ENCODE measurements around the gene KRT7.

Gene KRT7

DNA sequence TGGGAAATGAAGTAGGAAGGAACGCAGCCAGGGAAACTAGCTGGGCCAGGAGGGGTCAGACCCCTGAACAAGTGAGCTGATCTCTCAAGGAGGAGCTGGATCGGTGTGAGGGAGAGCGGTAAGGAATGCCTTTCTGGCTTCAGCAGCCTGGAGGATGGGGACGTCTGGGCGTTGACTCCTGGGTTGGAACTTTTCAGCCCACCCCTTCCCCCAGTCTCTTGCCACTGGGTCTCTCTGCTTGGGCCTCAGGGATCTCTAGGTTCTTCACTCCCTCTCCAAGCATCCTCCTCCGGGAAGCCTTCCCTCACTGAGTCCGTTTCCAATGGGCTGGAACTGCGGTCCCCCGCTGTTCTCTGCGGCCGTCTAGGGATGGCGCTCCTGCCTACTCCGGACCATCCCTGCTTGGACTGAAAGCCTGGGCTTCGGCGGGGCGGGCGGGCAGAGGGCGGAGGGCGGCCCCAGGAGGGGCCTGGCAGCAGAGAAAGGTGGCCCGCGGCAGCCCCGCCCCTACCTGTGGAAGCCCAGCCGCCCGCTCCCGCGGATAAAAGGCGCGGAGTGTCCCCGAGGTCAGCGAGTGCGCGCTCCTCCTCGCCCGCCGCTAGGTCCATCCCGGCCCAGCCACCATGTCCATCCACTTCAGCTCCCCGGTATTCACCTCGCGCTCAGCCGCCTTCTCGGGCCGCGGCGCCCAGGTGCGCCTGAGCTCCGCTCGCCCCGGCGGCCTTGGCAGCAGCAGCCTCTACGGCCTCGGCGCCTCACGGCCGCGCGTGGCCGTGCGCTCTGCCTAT is at the start of gene KRT7:
KRT7 (plus strand) TSS at position 570 of the 788 bp plus-strand sequence; CDS start at position 624, 54 bp downstream.
- DNase-seq (ENCODE audit: low read depth in 4 of 4, low spot score in 1 of 4) = no peak

- no peak for DNase-seq (ENCODE audit: low read depth in 4 of 4, low spot score in 1 of 4)
Measured at GRCh38 chr12:52183544-52183910, 49.5 kb upstream of the KRT7 start.

DNA sequence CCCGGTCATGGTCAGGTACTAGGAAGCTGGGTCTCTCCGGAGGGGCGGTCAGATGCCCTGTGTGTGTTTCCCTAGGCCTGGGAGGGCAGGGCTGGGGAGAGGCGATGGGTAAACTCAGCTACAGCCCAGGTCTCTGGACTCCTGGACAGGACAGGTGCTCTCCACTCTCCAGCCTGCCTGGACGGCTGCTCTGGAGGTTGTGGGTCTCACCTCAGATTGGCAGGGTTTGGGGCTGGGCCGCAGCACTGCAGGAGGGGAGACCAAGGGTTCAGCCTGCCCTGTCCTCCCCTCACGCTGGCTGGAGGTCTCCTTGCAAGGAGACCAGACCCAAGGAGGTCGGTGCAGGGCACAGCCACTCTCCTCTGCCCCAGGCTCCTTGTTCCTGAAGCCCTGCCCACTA is 49.1 kb upstream of the KRT7 start:
- DNase-seq (ENCODE audit: low read depth in 4 of 4, low spot score in 1 of 4) = no peak

GRCh38 chr12:52184813-52185212 is 48.2 kb upstream of the KRT7 start:
- no peak for DNase-seq (ENCODE audit: low read depth in 4 of 4, low spot score in 1 of 4)

DNA sequence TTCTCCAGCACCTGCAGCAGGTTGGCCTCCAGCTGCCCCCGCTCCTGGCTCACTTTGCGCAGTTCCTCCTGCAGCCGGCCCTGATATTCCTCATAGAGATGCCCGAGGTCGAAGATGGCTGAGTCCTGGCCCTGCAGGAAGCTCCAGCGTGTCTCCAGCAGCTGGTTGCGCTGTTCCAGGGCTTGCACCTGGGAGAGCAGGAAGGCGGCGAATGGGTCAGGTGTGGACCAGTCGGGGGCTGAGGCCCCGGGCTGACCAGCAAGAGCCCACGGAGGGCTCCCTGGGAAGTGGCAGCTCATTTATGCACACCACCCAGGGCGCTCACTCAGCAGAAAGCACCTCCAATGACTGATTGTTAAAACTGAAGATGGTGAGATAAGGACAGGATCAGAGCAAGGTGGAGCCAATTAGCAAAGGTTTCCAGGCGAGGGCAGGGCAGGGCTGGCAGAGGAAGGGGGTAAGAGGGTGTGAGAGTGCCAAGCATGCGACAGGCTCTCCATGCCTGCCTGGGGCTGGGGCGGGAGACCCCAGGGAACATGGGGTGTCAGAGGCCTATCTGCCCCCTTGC is 47.6 kb upstream of the KRT7 start:
- no peak for DNase-seq (ENCODE audit: low read depth in 4 of 4, low spot score in 1 of 4)

GRCh38 chr12:52186118-52186840 is 46.8 kb upstream of the KRT7 start:
- DNase-seq (ENCODE audit: low read depth in 4 of 4, low spot score in 1 of 4) = no peak

GRCh38 chr12:52187206-52187605 is 45.8 kb upstream of the KRT7 start:
- DNase-seq (ENCODE audit: low read depth in 4 of 4, low spot score in 1 of 4) = no peak

DNA sequence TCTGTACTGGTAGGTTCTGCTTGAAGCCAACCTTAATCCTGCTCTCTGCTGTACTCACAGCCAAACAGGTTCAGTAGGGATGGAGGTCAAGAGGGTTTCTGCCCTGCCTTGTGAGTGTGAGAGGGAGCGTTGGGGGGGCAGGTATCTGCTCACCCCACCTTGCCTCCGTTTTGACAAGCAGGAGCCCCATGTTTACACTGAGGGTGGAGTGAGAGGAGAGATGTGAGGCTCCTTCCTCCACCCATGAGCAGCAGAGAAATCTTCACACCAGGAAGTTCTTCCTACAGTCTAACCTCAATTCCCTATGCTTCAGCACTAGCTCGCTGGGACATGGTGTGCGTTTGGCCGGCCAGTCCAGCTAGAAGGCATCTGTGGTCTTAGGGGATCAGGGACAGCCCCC is 45.4 kb upstream of the KRT7 start:
- no peak for DNase-seq (ENCODE audit: low read depth in 4 of 4, low spot score in 1 of 4)

- no peak for DNase-seq (ENCODE audit: low read depth in 4 of 4, low spot score in 1 of 4)
Measured at GRCh38 chr12:52188658-52189057, 44.4 kb upstream of the KRT7 start.

- DNase-seq (ENCODE audit: low read depth in 4 of 4, low spot score in 1 of 4) = no peak
Measured at GRCh38 chr12:52189376-52190174, 43.5 kb upstream of the KRT7 start.

DNA sequence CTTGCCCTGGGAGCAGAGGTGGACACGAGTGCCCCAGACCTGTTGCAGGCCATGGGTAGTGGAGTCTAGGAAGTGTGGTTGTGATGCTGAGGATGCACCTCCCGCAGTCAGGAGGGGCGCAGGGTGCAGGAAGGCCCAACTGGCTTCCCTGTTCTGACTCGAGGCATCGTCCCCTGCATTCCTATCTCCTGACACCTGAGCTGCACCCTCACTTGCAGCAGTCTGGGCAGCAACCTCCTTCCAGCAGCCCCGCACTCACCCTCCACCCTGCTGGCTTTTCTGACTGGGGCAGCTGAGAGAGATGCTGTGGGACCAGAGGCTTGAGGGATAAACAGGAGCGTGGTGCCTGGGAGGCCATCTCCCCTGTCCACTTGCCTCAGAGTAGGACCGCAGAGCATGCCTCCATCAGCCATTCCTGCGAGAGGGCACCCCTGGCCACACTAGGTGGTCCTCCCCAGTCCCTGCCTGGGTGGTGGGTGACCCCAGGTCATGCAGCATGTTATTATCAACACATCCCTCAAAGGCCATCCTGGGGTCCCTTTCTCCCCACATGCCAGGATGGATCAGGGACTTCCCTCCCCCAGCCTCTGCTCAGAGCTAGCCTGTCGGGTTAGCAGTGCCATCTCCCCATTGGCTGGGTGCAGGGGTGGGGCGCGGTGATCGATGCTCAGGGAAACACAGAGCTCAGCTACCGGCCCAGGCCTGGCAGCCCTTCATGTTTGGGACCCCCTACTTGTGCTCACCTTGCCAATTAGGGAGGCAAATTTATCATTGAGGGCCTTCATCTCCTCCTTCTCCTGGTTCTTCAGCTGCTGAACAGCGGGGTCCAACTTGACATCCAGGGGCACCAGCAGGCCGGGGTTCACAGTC is 41.9 kb upstream of the KRT7 start:
- no peak for DNase-seq (ENCODE audit: low read depth in 4 of 4, low spot score in 1 of 4)

DNA sequence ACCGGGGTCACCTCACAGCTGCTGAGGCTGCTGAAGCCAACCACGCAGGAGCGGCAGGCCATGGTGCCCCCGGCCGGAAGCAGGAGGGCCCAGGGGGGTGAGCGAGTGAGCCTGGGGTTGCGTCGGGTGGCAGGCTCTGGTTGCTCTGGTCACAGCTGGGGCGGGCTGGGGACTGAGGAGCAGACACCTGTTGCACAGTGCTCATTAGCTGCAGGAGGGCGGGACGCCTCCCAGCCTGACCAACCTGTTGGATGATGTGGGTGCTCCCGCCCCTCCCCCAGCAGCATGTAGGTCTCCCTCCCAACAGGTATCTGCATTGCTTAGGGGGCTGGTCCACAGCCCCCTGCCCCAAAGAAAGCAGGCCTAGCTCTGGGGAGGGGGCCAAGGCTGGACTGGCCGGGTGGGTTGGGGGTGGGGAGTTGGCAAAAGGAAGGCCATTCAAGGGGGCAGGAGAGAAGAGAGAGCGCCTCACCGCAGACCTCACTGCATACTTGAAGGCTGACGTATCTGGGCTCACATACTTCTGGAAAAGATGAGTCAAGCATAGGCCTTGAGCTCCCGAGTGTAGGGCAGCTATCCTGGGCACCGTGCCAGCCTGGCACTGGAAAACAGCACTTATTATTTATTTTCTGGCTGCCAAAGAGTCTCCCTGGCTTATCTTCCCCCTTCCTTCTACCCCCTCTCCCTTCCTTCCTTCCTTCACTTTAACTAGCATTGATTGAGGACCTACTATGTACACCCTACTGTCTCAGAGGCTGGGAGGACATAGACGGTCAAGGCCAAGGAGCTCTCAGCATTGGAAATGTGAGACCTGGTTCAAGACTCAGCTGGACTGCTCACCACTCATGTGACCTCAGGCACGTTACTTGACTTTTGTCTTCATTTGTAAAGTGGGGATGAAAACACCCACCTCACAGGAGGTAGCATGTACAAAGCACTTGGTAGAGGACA is 40.9 kb upstream of the KRT7 start, which contains the start of gene KRT80:
KRT80 (minus strand) TSS at position 174 of the 951 bp plus-strand sequence; CDS start at position 62, 112 bp downstream.
- DNase-seq (ENCODE audit: low read depth in 4 of 4, low spot score in 1 of 4) = peak in 2 of 4 experiments; percentile 2 to 10

DNA sequence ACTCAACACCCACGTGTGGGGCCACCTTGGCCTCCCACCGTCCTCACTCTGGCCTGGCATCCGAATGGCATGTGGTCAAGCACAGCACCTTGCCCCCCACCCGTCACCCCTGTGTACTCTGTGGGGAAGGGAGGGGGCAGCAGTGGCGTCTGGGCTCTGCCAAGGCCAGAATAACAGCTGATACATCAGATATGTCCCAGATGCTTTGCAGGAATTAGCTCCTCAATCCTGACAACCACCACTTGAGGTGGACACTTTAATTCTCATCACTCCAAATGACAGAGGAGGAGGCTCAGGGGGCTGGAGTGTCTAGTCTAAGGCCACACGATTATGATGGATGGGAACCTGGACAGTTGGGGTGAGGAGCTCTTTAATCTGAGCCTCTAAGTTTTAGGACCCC is 39.5 kb upstream of the KRT7 start:
- DNase-seq (ENCODE audit: low read depth in 4 of 4, low spot score in 1 of 4) = no peak

DNA sequence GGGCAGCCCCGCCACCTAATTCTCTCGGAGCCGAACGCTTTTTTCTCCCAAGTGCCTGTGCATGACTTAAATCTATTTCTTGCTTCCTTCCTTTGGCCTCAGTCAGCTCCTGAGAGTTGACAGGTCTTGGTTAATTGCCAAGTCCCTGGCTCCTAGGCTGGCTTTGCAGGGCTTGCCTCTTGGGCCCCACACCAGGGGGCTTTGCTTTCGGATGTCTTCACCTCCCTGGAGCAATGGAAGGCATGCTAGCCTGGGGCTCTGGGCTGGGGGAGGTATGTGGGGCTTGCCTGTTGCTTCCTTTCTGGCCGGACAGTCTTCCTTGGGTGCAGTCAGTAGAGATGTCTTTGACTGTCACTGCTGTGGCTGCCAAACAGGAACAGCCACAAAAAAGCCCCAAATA is 39.1 kb upstream of the KRT7 start:
- no peak for DNase-seq (ENCODE audit: low read depth in 4 of 4, low spot score in 1 of 4)

DNA sequence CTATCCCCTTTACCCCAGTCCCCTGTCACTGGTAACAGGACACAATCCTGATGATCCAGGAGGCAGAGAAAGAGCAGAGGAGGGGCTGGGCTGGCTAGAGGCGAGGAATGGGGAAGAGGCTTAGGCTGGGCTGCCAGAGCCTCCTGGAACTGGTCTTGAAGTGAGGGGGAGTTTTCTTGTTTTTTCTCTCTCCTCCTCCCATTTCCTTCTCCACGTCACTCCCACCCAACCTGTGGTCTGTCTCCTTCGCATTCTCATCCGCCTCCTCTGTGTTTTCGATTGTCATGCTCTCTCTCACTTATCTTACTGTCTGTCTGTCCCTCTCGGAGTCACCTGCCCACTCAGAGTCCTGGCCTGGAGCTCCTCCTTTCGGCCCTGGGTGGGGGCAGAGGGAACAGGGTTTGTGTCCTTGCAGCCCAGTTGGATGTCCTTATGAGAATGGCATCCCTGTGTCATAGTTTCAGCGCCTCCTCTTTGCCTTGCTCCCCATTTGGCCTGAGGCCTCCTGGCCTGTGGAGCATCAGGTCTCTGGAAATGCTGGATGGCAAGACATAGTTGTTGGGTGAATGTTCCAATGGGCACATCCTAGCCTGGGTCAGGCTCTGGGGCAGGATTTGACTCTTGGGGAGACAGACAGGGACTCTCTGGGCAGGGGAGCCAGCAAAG is 37.8 kb upstream of the KRT7 start:
- no peak for DNase-seq (ENCODE audit: low read depth in 4 of 4, low spot score in 1 of 4)

DNA sequence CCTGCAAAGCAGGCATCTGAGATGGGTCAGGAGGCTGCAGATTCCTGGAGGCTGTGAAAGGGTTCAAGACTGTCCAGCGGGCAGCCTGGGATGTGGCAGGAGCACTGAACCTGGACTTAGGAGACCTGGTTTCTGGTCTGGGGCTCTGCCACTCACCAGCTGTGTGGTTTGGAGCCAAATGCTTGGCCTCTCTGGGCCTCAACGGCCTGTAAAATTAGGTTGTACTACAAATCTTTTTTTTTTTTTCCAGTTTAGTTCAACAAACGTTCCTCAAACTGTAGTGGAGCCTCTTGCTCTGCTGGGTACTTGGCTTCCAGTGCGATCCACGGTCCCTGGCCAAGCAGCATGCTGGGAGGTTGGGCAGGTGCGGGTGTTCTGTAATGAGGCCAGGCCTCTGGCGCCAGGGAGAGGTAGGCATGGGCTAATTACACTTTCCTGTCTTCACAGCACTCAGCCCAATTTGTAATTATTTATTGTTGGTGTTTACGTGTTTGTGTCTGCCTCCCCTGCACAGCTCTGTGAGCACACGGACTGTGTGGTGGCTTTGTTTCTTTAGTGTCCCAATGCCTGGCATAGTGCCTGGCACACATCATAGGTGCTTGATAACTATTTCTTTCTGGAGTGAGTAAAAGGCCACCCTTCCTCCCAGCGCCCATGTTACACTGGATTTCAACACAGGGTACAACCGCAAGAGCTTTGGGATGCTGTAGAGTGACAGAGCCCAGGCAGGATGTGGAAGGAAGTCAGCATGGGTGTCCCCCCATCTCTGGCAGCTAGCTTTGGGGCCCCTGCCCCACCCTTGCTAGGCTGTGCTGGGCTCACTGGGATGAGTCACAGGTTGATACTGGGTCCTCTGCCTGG is 35.4 kb upstream of the KRT7 start:
- DNase-seq (ENCODE audit: low read depth in 4 of 4, low spot score in 1 of 4) = no peak

DNA sequence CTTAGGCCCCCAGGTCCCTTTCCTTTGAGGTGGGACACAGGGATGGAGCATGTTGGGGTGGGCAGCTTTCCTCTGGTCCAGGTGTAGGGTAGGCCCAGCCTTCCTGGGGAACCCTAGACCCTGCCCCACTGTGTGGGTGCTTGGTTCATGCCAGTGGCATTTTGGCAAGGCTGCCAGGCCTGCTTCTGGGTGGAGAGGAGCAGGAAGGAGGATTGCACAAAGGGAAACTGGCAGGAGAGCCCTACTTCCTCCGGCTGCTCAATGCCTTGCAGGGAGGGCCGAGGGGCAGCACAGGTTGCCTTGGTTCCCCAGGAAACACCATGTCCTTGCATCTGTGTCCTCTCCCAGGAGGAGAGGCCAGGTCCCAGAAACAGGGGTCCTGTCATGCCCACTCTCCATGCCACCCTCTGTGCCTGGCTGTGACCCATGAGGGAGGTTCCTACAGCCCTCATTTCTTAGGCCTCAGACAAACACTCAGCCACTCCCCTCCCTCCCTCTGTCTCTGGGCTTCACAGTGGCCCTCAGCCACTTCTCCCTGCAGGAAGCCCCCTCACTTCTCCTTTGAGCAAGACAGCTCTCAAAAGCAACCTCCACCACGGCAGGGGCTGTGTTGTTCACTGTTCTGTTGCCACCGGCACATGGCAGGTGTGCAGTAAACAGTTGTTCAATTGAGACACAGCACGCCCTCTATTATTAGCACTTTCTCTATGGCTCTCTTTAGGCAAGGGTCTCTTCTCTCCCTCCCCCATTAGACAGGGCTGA is 34.4 kb upstream of the KRT7 start:
- no peak for DNase-seq (ENCODE audit: low read depth in 4 of 4, low spot score in 1 of 4)

Measured in stimulated activated CD4-positive, alpha-beta T cell treated with anti-CD3 and anti-CD28 coated beads, Interleukin-1b, Interleukin-23, amount 100 ng/mL, for 24 hours (primary cell).